GM21576 (cell line): ENCODE measurements around the gene SERPINF2.
"Not testable (repeated sequence)": the region's sequence is repeated elsewhere in the genome, so short reads cannot be mapped to it uniquely, and the experiment has no call there.

Source experiments
- ATAC-seq: cut with Tn5 transposase; IDR thresholded peaks from one replicate; pipeline ENCODE4 v1.9.1; 2021; ENCODE audit warnings: mild to moderate bottlenecking, moderate library complexity; ENCODE audit not compliant: unreplicated experiment

Gene SERPINF2

GRCh38 chr17:1742371-1743087 lies at the start of gene SERPINF2:
Gene SERPINF2, plus strand, starts transcription at chr17:1742871. Its CDS starts 2,125 bp downstream, at chr17:1744996.
- no peak for ATAC-seq

- ATAC-seq: no peak
Measured at GRCh38 chr17:1693339-1693738, 49.3 kb upstream of the SERPINF2 start.

GRCh38 chr17:1695365-1695764 lies 47.3 kb upstream of the SERPINF2 start:
- ATAC-seq: no peak

DNA sequence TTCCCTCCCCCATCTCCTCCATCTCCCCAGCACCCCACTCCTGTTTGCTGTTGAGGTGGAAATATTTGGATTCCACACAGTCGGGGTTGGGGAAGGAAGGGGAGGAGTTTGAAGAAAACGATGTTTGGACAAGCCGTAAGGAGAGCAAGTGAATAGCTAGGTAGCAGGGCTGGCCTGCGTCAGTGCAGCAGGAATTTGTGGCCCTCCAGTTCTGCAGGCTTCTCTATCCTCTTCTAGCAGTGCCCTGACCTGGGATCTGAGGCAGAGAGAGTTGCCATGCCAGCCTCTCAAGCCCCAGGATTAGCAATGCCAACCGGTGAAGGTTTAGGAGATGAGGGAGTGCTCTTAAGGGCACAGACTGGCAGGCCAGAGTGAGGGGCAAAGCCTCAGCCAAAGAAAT lies 45.0 kb upstream of the SERPINF2 start:
- no peak for ATAC-seq

GRCh38 chr17:1699891-1700290 lies 42.8 kb upstream of the SERPINF2 start:
- not testable (repeated sequence) for ATAC-seq

DNA sequence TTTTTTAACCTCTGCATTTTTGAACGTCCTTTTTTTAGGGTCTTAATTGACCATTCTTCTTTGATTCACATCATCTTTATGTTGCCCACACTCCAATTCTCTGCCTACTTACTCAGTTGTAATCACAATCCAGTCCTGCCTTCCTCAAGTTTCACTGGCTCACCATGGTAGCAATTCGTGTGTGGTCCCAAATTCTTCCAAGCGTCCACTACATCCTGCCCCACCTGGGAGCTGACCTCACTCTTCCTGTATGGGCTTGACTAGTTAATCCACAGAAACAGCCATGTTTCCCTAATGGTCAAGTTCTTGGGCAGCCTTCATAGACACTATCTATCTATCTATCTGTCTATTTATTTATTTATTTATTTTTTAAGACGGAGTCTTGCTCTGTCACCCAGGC lies 39.6 kb upstream of the SERPINF2 start:
- no peak for ATAC-seq

DNA sequence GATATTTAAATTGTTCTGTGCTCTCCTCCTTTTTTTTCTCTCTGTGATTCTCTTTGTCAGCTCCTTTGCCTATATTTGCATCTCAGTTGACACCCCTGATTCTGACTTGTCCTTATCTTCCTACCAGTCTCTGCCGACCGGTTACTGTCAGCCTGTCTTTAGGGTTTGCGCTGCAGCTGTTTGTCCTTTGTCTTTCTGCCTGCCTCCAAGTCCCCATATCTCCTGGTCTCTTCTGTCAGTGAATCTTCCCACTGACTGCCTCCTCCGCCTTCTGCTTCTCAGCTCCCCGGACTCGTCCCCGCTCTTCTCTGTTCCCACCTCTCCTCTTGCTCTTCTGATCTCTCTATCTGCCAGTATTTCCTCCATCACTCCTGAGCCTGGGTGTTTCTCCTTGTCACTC lies 37.7 kb upstream of the SERPINF2 start:
- ATAC-seq: no peak

GRCh38 chr17:1707107-1707506 lies 35.6 kb upstream of the SERPINF2 start:
- no peak for ATAC-seq

- not testable (repeated sequence) for ATAC-seq
Measured at GRCh38 chr17:1708791-1709346, 33.8 kb upstream of the SERPINF2 start.

DNA sequence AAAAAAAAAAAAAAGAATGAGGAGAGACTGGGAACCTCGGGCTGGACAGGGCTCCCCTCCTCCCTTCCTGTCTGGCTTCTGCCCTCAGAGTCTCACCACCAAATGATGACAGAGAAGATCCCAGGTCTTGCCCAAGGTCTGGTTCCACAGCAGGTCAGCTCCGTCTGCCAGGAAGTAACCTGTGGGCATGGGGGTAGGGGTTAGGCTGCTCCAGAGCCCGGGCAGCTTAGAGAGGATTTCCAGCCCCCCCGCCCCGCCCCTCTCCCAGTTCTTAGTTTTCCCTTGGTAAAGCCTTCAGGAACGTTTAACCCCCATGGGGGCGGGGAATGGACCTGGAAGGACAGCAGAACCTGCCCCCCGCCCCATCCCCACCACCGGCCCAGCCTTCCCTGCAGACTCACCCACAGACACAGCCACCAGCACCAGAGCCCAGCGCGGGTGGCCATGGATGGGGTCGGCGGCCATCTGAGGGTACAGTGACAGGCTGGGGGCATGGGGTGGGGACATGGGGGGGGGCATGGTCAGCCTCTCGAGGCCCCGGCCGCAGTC lies 33.2 kb upstream of the SERPINF2 start:
- ATAC-seq: no peak

DNA sequence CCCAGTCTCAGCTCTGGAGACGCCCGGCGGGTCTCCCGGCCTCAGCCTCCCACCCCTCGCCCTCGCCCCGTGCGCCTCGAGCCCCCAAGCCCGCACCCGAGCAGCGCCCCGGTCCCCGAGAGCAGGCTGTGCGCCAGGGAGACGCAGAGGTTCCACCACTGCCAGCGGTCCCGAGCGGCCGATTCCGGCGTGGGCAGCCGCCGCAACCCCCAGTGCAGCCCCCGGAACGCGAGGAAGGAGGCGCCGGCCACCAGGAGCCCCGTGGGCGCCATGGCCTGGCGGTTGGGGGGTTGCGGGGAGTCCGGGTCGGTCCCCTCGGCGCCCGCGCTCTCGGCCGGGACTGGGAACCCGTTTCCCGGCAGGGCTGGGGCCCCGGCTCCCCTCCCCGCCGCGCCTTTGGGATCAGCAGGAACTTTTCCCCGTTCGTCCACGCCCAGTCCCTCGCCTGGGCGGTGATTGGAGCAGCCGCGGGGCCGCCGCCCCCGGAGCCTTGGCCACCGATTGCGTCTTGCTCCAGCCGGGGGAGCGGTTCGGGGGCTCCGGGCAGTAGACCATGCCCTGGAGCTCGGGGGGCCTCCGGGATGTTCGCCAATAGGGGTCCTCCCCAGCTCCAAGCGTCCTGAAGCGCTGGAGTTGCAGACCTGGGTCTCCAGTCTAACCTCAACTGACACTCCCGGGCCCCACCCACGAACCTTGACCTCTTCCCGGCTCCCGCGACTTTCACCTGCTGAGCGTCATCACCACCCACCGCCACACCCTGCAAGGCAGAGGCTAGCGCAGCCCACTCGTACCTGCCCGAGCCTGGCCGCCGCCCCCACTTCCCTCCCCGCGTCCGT lies 32.5 kb upstream of the SERPINF2 start, which contains the start of gene TLCD2:
TSS of gene TLCD2 (minus strand) at position 407 of the 836 bp plus-strand sequence. CDS start at position 272, 135 bp downstream.
- ATAC-seq: no peak

- ATAC-seq: no peak
Measured at GRCh38 chr17:1710807-1711553, 31.7 kb upstream of the SERPINF2 start.

GRCh38 chr17:1711804-1712203 lies 30.9 kb upstream of the SERPINF2 start:
- ATAC-seq: no peak

GRCh38 chr17:1712271-1712670 lies 30.4 kb upstream of the SERPINF2 start:
- ATAC-seq: no peak

GRCh38 chr17:1713160-1713877 lies 29.4 kb upstream of the SERPINF2 start:
- ATAC-seq: no peak

GRCh38 chr17:1713878-1714426 lies 28.7 kb upstream of the SERPINF2 start:
- ATAC-seq: no peak

DNA sequence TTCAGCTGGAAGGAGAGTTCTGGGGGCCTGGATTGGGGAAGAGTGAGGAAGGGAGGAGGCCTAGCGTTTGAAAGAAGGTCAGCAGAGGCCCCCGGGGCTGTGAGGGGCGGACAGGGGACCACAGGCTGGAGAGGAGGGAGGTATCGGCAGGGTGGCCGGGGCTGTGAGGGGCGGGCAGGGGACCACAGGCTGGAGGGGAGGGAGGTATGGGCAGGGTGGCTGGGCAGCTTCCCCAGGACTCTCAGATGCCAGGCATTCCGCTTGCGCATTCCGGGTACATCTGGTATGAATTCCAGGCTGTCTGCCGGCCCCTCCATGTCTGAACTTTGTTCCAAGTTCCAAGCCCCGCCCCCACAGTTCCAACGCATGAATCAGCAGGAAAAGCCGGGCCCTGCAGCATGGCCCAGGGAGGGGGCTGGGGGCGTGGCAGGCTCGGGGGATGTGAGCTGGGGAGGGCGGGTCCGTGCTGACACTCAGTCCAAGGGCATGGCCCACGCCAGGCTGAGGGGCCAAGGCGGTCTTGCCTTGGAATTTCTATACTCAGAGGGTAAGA lies 28.2 kb upstream of the SERPINF2 start:
- ATAC-seq: no peak

DNA sequence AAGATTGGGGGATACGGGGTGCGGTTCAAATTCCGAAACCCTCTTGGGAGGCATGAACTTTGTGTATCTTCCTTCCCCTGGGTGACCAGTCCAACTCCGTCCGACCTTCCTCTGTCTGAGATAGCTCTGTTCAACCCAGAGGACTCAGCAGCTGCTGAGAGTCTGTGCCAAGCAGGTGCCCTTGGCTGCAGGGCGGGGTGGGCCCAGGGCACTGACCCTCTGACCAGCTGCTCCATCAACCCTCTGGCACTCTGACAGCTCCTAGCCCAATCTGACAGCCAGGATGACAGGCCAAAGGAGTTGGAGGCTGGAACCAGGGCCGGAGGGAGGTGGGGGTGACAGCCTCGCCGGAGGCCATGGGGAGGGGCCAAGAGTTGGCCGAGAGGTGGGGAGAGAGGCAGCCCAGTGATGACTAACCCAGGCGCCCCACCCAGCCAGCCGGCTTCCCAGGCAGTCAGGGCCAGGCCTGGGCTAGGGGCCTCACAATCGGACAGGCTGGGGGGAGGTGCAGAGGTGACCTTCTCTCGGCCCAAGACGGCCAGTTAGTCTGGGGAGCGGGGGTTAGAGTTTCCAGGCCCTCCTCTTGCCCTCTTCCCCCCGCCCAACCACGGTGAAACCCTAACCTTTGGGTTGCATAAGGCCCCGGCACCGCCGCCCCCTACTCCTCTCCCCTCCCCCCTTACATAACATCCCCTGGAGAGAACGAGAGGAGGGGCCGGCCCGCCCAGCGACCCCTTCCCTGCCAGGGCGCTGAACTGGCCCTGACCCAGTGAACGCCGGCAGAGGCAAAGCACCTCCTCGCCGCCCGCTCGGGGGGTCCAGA lies 27.5 kb upstream of the SERPINF2 start:
- ATAC-seq: no peak

- no peak for ATAC-seq
Measured at GRCh38 chr17:1715803-1716075, 26.9 kb upstream of the SERPINF2 start.
